Cortex of kidney (tissue), 1 donor: Measurements from ENCODE around the gene NSD2.
"Not testable (repeated sequence)": the region's sequence is repeated elsewhere in the genome, so short reads cannot be mapped to it uniquely, and the experiment has no call there.

ENCODE experiments used
- DNase-seq: peaks from one replicate; lab custom pipeline; 2025; lab: John Stamatoyannopoulos, UW

NSD2 gene

GRCh38 chr4:1985294-1985693 is 114.1 kb downstream of the NSD2 start:
- no peak for DNase-seq

- no peak for DNase-seq
These were observed 114.8 kb downstream of the NSD2 start for GRCh38 chr4:1985780-1986577.

GRCh38 chr4:1986578-1987210 is 115.5 kb downstream of the NSD2 start:
- DNase-seq, result no peak

GRCh38 chr4:1987296-1987695 is 116.1 kb downstream of the NSD2 start:
- DNase-seq, result no peak

- no peak for DNase-seq
These were observed 116.6 kb downstream of the NSD2 start for GRCh38 chr4:1987721-1988326.

GRCh38 chr4:1988327-1988724 is 117.1 kb downstream of the NSD2 start:
- DNase-seq, result no peak

- no peak for DNase-seq
These were observed 118.5 kb downstream of the NSD2 start for GRCh38 chr4:1989533-1990347.

GRCh38 chr4:1990348-1990645 is 119.1 kb downstream of the NSD2 start:
- DNase-seq, result no peak

- no peak for DNase-seq
These were observed 119.5 kb downstream of the NSD2 start for GRCh38 chr4:1990676-1991075.

GRCh38 chr4:1991087-1991486 is 119.9 kb downstream of the NSD2 start:
- no peak for DNase-seq

- no peak for DNase-seq
These were observed 120.6 kb downstream of the NSD2 start for GRCh38 chr4:1991596-1992434.

- no peak for DNase-seq
These were observed 121.4 kb downstream of the NSD2 start for GRCh38 chr4:1992468-1993168.

- no peak for DNase-seq
These were observed 122.0 kb downstream of the NSD2 start for GRCh38 chr4:1993169-1993516.

GRCh38 chr4:1993718-1994516 is 122.7 kb downstream of the NSD2 start:
- DNase-seq, result not testable (repeated sequence)

GRCh38 chr4:1994938-1995337 is 123.7 kb downstream of the NSD2 start:
- no peak for DNase-seq

- DNase-seq, result no peak
These were observed 125.8 kb downstream of the NSD2 start for GRCh38 chr4:1996866-1997611.

- DNase-seq, result no peak
These were observed 126.5 kb downstream of the NSD2 start for GRCh38 chr4:1997712-1998111.

- DNase-seq, result no peak
These were observed 127.1 kb downstream of the NSD2 start for GRCh38 chr4:1998296-1998695.

- not testable (repeated sequence) for DNase-seq
These were observed 128.1 kb downstream of the NSD2 start for GRCh38 chr4:1999308-1999707.

- DNase-seq, result not testable (repeated sequence)
These were observed 132.2 kb downstream of the NSD2 start for GRCh38 chr4:2003361-2003760.
